D721Med (cell line): Measurements from ENCODE around the gene METAP1D.

Source experiments
- DNase-seq: peaks from one replicate; pipeline ENCODE4 v3.0.0; 2011; ENCODE audit warnings: low spot score; ENCODE audit not compliant: insufficient read length
- FAIRE-seq: peaks from 2 replicates; lab custom pipeline; 2011; peaks lifted over from hg19 to GRCh38; lab: Jason Lieb, UNC
- CTCF ChIP-seq: IDR thresholded peaks from 2 replicates; pipeline ENCODE4 v1.5.1; 2012; ENCODE audit warnings: mild to moderate bottlenecking, control low read depth; ENCODE audit not compliant: insufficient read depth; ENCODE audit errors: missing control alignments

The METAP1D gene

DNA sequence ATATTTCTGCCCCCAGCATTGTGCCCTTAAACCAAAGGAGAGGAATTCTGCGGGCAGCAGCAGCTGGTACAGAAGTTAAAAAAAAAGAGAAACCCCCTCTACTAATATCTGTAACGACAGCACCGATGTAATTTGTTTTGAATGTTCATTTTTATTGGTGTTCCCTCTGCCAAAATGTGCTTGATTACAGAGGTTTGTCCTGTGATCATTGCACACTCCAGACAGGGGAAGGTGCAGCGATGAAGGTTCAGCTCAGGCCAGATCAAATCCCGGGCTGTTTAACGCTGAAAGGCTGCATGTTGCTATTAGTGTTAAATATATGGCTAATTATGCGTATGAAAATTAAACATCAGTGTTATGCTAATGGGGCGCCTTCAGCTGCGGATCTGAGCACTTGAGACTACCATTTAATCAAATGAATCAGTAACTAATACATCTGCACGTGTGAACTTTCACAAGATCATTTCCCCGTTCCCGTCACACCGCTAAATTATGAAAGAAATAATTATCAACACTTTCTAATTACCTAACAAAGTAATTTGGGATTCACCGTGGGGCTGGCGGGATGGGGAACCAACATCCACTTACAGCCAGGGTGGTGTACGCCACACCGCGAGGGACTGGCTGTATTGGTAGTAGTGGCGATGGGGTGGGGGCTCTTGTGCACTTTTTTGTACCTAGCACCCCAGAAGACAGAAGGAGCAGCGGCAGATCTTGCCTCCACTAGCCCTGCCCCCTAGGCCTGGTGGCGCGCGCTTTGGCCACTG is 84.1 kb downstream of the METAP1D start:
- no peak for DNase-seq
- FAIRE-seq: no peak

GRCh38 chr2:172084395-172084644 is 84.6 kb downstream of the METAP1D start:
- FAIRE-seq (no peak), DNase-seq (peak; percentile 48)
- no peak for TF ChIP-seq CTCF

More for the DNA sequence above, 84.1 kb downstream of the METAP1D start:
- no peak for TF ChIP-seq CTCF

- DNase-seq (peak; percentile 85), FAIRE-seq (no peak)
- TF ChIP-seq CTCF: no peak
Observed at GRCh38 chr2:172084645-172085459, 85.1 kb downstream of the METAP1D start.

DNA sequence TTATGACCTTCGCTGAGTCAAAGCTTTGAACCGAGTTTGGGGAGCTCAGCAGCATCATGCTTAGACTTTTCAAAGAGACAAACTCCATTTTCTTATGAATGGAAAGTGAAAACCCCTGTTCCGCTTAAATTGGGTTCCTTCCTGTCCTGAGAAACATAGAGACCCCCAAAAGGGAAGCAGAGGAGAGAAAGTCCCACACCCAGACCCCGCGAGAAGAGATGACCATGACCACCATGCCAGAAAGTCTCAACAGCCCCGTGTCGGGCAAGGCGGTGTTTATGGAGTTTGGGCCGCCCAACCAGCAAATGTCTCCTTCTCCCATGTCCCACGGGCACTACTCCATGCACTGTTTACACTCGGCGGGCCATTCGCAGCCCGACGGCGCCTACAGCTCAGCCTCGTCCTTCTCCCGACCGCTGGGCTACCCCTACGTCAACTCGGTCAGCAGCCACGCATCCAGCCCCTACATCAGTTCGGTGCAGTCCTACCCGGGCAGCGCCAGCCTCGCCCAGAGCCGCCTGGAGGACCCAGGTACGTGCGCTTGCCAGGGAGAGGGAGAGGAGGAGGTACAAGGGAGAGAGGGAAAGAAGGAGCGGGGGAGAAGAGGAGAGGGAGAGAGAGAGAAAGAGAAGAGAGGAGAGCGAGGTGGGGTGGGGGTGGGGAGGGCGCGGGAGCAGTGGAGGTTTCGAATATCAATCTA is 85.9 kb downstream of the METAP1D start, which contains the start of gene DLX1:
Gene DLX1, plus strand, starts transcription at position 48 of the 700 bp plus-strand sequence. Its CDS starts 171 bp downstream, at position 219.
- FAIRE-seq (no peak), DNase-seq (peak; percentile 39)
- no peak for TF ChIP-seq CTCF

DNA sequence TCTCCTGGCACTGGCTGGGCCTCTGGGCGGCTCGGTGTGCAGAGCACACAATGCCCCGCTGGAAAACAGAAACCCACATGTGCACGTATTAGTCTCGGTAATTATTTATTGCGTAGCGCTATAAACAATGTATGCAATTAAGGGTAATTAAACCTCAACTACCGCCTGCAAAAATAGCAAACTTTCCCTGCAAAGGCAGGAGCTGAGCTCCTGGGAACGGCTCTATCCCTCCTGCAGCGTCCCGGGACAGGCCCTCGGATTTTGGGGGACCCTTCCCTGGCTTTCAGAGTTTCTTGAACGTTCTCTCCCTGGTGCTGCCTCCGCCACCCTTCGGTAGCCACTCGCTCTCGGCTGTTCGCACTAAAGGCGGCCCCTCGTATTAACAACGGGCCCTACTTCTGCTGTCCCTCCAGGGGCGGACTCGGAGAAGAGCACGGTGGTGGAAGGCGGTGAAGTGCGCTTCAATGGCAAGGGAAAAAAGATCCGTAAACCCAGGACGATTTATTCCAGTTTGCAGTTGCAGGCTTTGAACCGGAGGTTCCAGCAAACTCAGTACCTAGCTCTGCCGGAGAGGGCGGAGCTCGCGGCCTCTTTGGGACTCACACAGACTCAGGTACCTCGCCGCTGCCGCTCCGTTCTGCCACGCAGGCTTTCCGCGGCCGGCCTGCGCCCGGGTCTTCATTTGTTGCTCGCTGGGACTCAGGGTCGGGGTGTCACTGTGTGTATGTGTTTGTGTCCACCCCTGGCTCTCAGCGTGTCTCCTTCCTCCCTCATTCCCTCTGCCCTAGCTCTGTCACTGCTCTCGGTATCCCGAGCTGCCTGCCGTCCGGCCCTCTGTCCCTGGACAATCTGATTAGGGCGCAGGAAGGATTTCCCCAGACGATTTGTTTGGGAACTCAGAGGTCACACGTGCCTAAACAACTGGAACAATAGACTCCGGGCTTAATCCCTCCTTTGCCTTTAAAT is 86.8 kb downstream of the METAP1D start:
- DNase-seq: peak; percentile 29
- FAIRE-seq: no peak
- no peak for TF ChIP-seq CTCF

- DNase-seq (no peak), FAIRE-seq (no peak)
- no peak for TF ChIP-seq CTCF
Observed at GRCh38 chr2:172087207-172087779, 87.5 kb downstream of the METAP1D start.
